HAP-1 (cell line): Measurements from ENCODE around the gene DUOXA1.

Experiments
- DNase-seq, 2 experiments: peaks; one replicate each; pipeline ENCODE4 v3.0.0-alpha.2; 2016 to 2020; ENCODE audit warnings: low spot score in 2 of 2
- H3K27me3 ChIP-seq: fragments of 250-450 bp; sonication (Bioruptor Pico); 2 replicates; pipeline ENCODE4 v1.5.1; 2020; ENCODE audit warnings: low read depth, mild to moderate bottlenecking, moderate library complexity
- H3K36me3 ChIP-seq: fragments of 250-450 bp; sonication (Bioruptor Pico); replicated peaks from 2 replicates; pipeline ENCODE4 v1.5.1; 2020; ENCODE audit warnings: mild to moderate bottlenecking
- H3K4me1 ChIP-seq: fragments of 250-450 bp; sonication (Bioruptor Pico); 2 replicates; pipeline ENCODE4 v1.5.1; 2020; ENCODE audit warnings: mild to moderate bottlenecking
- H3K4me3 ChIP-seq: fragments of 250-450 bp; sonication (Bioruptor Pico); 2 replicates; pipeline ENCODE4 v1.5.1; 2020; ENCODE audit warnings: mild to moderate bottlenecking, moderate library complexity
- H3K9me3 ChIP-seq: fragments of 250-450 bp; sonication (Bioruptor Pico); 2 replicates; pipeline ENCODE4 v1.5.1; 2020; ENCODE audit warnings: mild to moderate bottlenecking, moderate library complexity
- in situ Hi-C: fragments of 300-500 bp; cut with MboI; formaldehyde crosslinking; loops from 3 replicates; pipeline ENCODE4 v1.14.3; 2020; ENCODE audit warnings: low sequenced_read_pairs, inconsistent platforms, mixed read lengths

The DUOXA1 gene

GRCh38 chr15:45118131-45118588, 11.5 kb downstream of the DUOXA1 start:
- peak; percentile 91 to 94 for DNase-seq
- no peaks in the 10 kb centered on the region for H3K36me3 ChIP-seq
- no peak overlapping the region for H3K4me3 ChIP-seq
- peaks cover 3% of the 10 kb centered on the region for H3K4me1 ChIP-seq
- no peaks in the 10 kb centered on the region for H3K9me3 ChIP-seq
- in situ Hi-C loops = no loop called here
- H3K27me3 ChIP-seq = peaks cover 33% of the 10 kb centered on the region

- Histone ChIP-seq H3K27me3 (peaks cover 35% of the 10 kb centered on the region), H3K4me1 (peaks cover 3% of the 10 kb centered on the region), H3K4me3 (no peak overlapping the region), H3K36me3 (no peaks in the 10 kb centered on the region), H3K9me3 (no peaks in the 10 kb centered on the region)
- DNase-seq = no peak
- in situ Hi-C loops = no loop called here
Measured at GRCh38 chr15:45117308-45118130, 12.2 kb downstream of the DUOXA1 start.

GRCh38 chr15:45116482-45117307, 13.0 kb downstream of the DUOXA1 start:
- H3K4me3 ChIP-seq = no peak overlapping the region
- no peaks in the 10 kb centered on the region for H3K9me3 ChIP-seq
- H3K36me3 ChIP-seq = no peaks in the 10 kb centered on the region
- DNase-seq = no peak
- H3K4me1 ChIP-seq = peaks cover 3% of the 10 kb centered on the region
- in situ Hi-C loops = no loop called here
- H3K27me3 ChIP-seq = peaks cover 44% of the 10 kb centered on the region

- in situ Hi-C loops = no loop called here
Measured at GRCh38 chr15:45116006-45116481, 13.6 kb downstream of the DUOXA1 start.

GRCh38 chr15:45115312-45115820, 14.3 kb downstream of the DUOXA1 start:
- H3K36me3 ChIP-seq = no peaks in the 10 kb centered on the region
- H3K27me3 ChIP-seq = peaks cover 42% of the 10 kb centered on the region
- H3K9me3 ChIP-seq = no peaks in the 10 kb centered on the region
- H3K4me1 ChIP-seq = peaks cover 3% of the 10 kb centered on the region
- in situ Hi-C loops = no loop called here
- DNase-seq = no peak
- no peak overlapping the region for H3K4me3 ChIP-seq

More at GRCh38 chr15:45116006-45116481, 13.6 kb downstream of the DUOXA1 start:
- Histone ChIP-seq H3K27me3 (peaks cover 42% of the 10 kb centered on the region), H3K9me3 (no peaks in the 10 kb centered on the region), H3K4me3 (no peak overlapping the region), H3K36me3 (no peaks in the 10 kb centered on the region), H3K4me1 (peaks cover 3% of the 10 kb centered on the region)
- no peak for DNase-seq

GRCh38 chr15:45114751-45115085, 15.0 kb downstream of the DUOXA1 start:
- Histone ChIP-seq H3K27me3 (peaks cover 42% of the 10 kb centered on the region), H3K36me3 (no peaks in the 10 kb centered on the region)
- in situ Hi-C loops = no loop called here

GRCh38 chr15:45114076-45114750, 15.5 kb downstream of the DUOXA1 start, which contains the start of the genes DUOX2 and DUOXA2:
Gene DUOX2, minus strand, starts transcription at chr15:45114172. Its CDS starts 761 bp downstream, at chr15:45113411.
Gene DUOXA2, plus strand, starts transcription at chr15:45114326. Its CDS starts 280 bp downstream, at chr15:45114606.
- Histone ChIP-seq H3K9me3 (no peaks in the 10 kb centered on the region), H3K36me3 (no peaks in the 10 kb centered on the region), H3K4me3 (no peak within 1 kb of the TSS), H3K4me1 (peaks cover 3% of the 10 kb centered on the region), H3K27me3 (peaks cover 42% of the 10 kb centered on the region)
- no peak for DNase-seq
- in situ Hi-C loops = no loop called here

More at GRCh38 chr15:45114751-45115085, 15.0 kb downstream of the DUOXA1 start:
- DNase-seq = no peak
- Histone ChIP-seq H3K4me1 (peaks cover 3% of the 10 kb centered on the region), H3K4me3 (no peak overlapping the region), H3K9me3 (no peaks in the 10 kb centered on the region)

- H3K4me3 ChIP-seq = no peak overlapping the region
- in situ Hi-C loops = no loop called here
- H3K4me1 ChIP-seq = peaks cover 3% of the 10 kb centered on the region
- no peaks in the 10 kb centered on the region for H3K36me3 ChIP-seq
- peaks cover 42% of the 10 kb centered on the region for H3K27me3 ChIP-seq
- DNase-seq = no peak
- H3K9me3 ChIP-seq = no peaks in the 10 kb centered on the region
Measured at GRCh38 chr15:45113380-45113990, 16.2 kb downstream of the DUOXA1 start.

- in situ Hi-C loops = no loop called here
- Histone ChIP-seq H3K36me3 (no peaks in the 10 kb centered on the region), H3K9me3 (no peaks in the 10 kb centered on the region), H3K4me1 (peaks cover 2% of the 10 kb centered on the region), H3K4me3 (no peak overlapping the region), H3K27me3 (peaks cover 42% of the 10 kb centered on the region)
- DNase-seq = no peak
Measured at GRCh38 chr15:45112591-45113379, 16.9 kb downstream of the DUOXA1 start.

GRCh38 chr15:45112143-45112590, 17.5 kb downstream of the DUOXA1 start:
- H3K27me3 ChIP-seq = peaks cover 42% of the 10 kb centered on the region

GRCh38 chr15:45111390-45112142, 18.1 kb downstream of the DUOXA1 start:
- Histone ChIP-seq H3K36me3 (no peaks in the 10 kb centered on the region), H3K27me3 (peaks cover 42% of the 10 kb centered on the region), H3K9me3 (no peaks in the 10 kb centered on the region), H3K4me1 (no peaks in the 10 kb centered on the region), H3K4me3 (no peak overlapping the region)
- DNase-seq = no peak
- in situ Hi-C loops = no loop called here

More at GRCh38 chr15:45112143-45112590, 17.5 kb downstream of the DUOXA1 start:
- in situ Hi-C loops = no loop called here
- DNase-seq = no peak
- no peaks in the 10 kb centered on the region for H3K4me1 ChIP-seq
- H3K9me3 ChIP-seq = no peaks in the 10 kb centered on the region
- H3K4me3 ChIP-seq = no peak overlapping the region
- H3K36me3 ChIP-seq = no peaks in the 10 kb centered on the region
